AG09319 (cell line): ENCODE results near the gene CELF2.

Source experiments
- DNase-seq: peaks from one replicate; pipeline ENCODE4 v3.0.0-alpha.2; 2010; ENCODE audit warnings: low read depth; ENCODE audit errors: extremely low read depth
- CTCF ChIP-seq: IDR thresholded peaks from 2 replicates; pipeline ENCODE4 v1.5.1; 2011; ENCODE audit warnings: low read depth, mild to moderate bottlenecking, inconsistent platforms, low read length, moderate library complexity

CELF2 gene

GRCh38 chr10:11134411-11134810 lies 116.7 kb downstream of the CELF2 start:
- DNase-seq, result no peak
- TF ChIP-seq CTCF, result no peak

- DNase-seq, result no peak
- TF ChIP-seq CTCF, result no peak
Measured at GRCh38 chr10:11135709-11136108, 118.0 kb downstream of the CELF2 start.

- TF ChIP-seq CTCF, result no peak
Measured at GRCh38 chr10:11138314-11139033, 120.8 kb downstream of the CELF2 start.

GRCh38 chr10:11140963-11141362 lies 123.3 kb downstream of the CELF2 start:
- TF ChIP-seq CTCF, result no peak
- no peak for DNase-seq

More at GRCh38 chr10:11138314-11139033, 120.8 kb downstream of the CELF2 start:
- no peak for DNase-seq

GRCh38 chr10:11141571-11142091 lies 124.0 kb downstream of the CELF2 start:
- no peak for TF ChIP-seq CTCF
- no peak for DNase-seq

- no peak for DNase-seq
- TF ChIP-seq CTCF, result no peak
Measured at GRCh38 chr10:11142777-11143176, 125.1 kb downstream of the CELF2 start.

- no peak for DNase-seq
Measured at GRCh38 chr10:11143242-11143641, 125.6 kb downstream of the CELF2 start.

More at GRCh38 chr10:11143242-11143641, 125.6 kb downstream of the CELF2 start:
- no peak for TF ChIP-seq CTCF
